ENCODE measurements around the gene CACNA1H. TPM values are rescaled to one million over a fixed set of nuclear protein-coding genes. Genes with fewer than 3 reads are reported as not detected.

The CACNA1H gene
- total and polyA plus RNA-seq, 9 of the 15 experiments (the other 6 are each of a cell fraction or from before 2014, with no cell fraction given), result 0.10 to 0.18 TPM; not detected in 7

DNA sequence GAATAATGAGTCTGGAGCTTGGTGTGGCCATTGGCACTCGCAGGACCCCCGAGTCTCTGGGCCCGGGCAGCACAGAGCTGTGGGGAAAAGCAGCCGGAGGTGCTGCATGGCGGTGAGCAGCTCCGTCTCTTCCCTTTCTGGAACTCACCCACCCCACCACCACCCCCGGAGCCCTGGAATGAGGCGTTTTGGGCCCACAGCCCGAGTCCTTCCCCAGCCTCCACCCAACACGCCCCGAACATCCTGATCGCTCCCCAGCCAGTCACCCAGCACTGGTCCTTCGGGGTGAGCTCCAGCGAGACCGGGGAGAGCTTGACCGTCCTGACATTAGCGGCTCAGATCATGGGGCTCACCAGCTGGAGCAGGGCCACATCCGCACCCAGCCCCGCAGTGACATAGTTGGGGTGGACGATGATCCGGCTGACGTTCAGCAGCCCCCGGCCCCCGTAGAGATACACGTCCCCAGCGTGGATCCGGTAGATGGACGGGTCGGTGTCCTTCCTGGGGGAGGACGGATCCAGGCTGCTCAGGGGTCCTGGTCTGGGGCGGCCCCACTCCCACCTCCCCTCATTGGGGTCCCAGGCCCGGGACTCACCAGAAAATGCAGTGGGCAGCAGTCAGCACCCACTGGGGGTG is 109.4 kb downstream of the CACNA1H start:
- Histone ChIP-seq H3K9me1 (ENCODE audit: control insufficient read depth, insufficient read depth, low read length) (peaks cover 3% of the 10 kb centered on the region), H3K9ac (ENCODE audit: insufficient read depth in 1 of 2, low read depth in 2 of 2, low read length in 2 of 2) (0 out of 4 replicates have a peak overlapping the region, but pooled peaks of 1 of the 2 experiments have one; percentile 4), H3K79me2 (ENCODE audit: control insufficient read depth, insufficient read depth, low read length) (no peaks in the 10 kb centered on the region), H3K27ac (ENCODE audit: extremely low read depth, low read depth, low read length) (no peak overlapping the region), H3K9me3 (replicated peaks; ENCODE audit: control insufficient read depth, insufficient read depth, low read depth, low read length) (peaks cover 7% of the 10 kb centered on the region; the same call in 1 of the 2 replicates), H3K4me1 (replicated peaks in 1 of 2; ENCODE audit: control insufficient read depth in 2 of 2, insufficient read depth in 2 of 2, low read length in 2 of 2) (peaks cover 0 to 50% of the 10 kb centered on the region in 2 experiments; a peak in 2 of 5 replicates), H3K4me3 (no peak overlapping the region), H4K20me1 (replicated peaks; ENCODE audit: control insufficient read depth, insufficient read depth, low read length) (peaks cover 5% of the 10 kb centered on the region; the same call in 1 of the 2 replicates), H3K36me3 (ENCODE audit: control insufficient read depth, insufficient read depth, low read length) (no peaks in the 10 kb centered on the region), H3K27me3 (ENCODE audit: control insufficient read depth in 2 of 2, insufficient read depth in 2 of 2, low read length in 2 of 2) (peaks cover 22 to 59% of the 10 kb centered on the region in 2 experiments; a peak in 4 of 5 replicates), H3K4me2 (ENCODE audit: insufficient read depth, low read length) (no peak overlapping the region), H2AFZ (ENCODE audit: low read depth, low read length) (no peak overlapping the region)
- intact Hi-C loops (cut with micrococcal nuclease) (no loop called here), in situ Hi-C loops (cut with MboI) (no loop called here)
- no peak for FAIRE-seq
- no peak for ATAC-seq
- ChIA-PET CTCF (ENCODE audit: low intra/inter-chr PET ratio) (no interaction called here), POLR2A (no interaction called here)
- BruUV-seq (replicated peaks), result no TSS peak
- DNase-seq (ENCODE audit: extremely low read depth in 1 of 4, low spot score in 3 of 4), result no peak
- WGBS (ENCODE audit: insufficient coverage, low coverage, missing lambda C conversion rate), result 6% methylated on average over 28 of the region's 32 CpGs
- TF ChIP-seq SUPT5H (IDR thresholded peaks at IDR 0.05) (no peak), GTF2E2 (tag; IDR thresholded peaks at IDR 0.05) (no peak), RFX7 (CRISPR knock-in tag; IDR thresholded peaks at IDR 0.05) (no peak), ZBTB49 (CRISPR knock-in tag; IDR thresholded peaks at IDR 0.05; ENCODE audit: borderline replicate concordance) (no peak)
- TF ChIP-seq, protein P1, sequence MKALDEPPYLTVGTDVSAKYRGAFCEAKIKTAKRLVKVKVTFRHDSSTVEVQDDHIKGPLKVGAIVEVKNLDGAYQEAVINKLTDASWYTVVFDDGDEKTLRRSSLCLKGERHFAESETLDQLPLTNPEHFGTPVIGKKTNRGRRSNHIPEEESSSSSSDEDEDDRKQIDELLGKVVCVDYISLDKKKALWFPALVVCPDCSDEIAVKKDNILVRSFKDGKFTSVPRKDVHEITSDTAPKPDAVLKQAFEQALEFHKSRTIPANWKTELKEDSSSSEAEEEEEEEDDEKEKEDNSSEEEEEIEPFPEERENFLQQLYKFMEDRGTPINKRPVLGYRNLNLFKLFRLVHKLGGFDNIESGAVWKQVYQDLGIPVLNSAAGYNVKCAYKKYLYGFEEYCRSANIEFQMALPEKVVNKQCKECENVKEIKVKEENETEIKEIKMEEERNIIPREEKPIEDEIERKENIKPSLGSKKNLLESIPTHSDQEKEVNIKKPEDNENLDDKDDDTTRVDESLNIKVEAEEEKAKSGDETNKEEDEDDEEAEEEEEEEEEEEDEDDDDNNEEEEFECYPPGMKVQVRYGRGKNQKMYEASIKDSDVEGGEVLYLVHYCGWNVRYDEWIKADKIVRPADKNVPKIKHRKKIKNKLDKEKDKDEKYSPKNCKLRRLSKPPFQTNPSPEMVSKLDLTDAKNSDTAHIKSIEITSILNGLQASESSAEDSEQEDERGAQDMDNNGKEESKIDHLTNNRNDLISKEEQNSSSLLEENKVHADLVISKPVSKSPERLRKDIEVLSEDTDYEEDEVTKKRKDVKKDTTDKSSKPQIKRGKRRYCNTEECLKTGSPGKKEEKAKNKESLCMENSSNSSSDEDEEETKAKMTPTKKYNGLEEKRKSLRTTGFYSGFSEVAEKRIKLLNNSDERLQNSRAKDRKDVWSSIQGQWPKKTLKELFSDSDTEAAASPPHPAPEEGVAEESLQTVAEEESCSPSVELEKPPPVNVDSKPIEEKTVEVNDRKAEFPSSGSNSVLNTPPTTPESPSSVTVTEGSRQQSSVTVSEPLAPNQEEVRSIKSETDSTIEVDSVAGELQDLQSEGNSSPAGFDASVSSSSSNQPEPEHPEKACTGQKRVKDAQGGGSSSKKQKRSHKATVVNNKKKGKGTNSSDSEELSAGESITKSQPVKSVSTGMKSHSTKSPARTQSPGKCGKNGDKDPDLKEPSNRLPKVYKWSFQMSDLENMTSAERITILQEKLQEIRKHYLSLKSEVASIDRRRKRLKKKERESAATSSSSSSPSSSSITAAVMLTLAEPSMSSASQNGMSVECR (CRISPR knock-in tag; IDR thresholded peaks at IDR 0.05), result no peak
- TF ChIP-seq, protein P2, sequence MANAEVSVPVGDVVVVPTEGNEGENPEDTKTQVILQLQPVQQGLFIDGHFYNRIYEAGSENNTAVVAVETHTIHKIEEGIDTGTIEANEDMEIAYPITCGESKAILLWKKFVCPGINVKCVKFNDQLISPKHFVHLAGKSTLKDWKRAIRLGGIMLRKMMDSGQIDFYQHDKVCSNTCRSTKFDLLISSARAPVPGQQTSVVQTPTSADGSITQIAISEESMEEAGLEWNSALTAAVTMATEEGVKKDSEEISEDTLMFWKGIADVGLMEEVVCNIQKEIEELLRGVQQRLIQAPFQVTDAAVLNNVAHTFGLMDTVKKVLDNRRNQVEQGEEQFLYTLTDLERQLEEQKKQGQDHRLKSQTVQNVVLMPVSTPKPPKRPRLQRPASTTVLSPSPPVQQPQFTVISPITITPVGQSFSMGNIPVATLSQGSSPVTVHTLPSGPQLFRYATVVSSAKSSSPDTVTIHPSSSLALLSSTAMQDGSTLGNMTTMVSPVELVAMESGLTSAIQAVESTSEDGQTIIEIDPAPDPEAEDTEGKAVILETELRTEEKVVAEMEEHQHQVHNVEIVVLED (CRISPR knock-in tag; IDR thresholded peaks at IDR 0.05), result no peak
- TF ChIP-seq, protein P3, sequence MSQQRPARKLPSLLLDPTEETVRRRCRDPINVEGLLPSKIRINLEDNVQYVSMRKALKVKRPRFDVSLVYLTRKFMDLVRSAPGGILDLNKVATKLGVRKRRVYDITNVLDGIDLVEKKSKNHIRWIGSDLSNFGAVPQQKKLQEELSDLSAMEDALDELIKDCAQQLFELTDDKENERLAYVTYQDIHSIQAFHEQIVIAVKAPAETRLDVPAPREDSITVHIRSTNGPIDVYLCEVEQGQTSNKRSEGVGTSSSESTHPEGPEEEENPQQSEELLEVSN (IDR thresholded peaks at IDR 0.05; ENCODE audit: borderline replicate concordance in 1 of 2, extremely low read depth in 1 of 2, insufficient read depth in 1 of 2, insufficient read length in 1 of 2, low read depth in 1 of 2, low read length in 1 of 2, poor library complexity in 1 of 2, severe bottlenecking in 1 of 2), result no peak
- TF ChIP-seq, protein P4, sequence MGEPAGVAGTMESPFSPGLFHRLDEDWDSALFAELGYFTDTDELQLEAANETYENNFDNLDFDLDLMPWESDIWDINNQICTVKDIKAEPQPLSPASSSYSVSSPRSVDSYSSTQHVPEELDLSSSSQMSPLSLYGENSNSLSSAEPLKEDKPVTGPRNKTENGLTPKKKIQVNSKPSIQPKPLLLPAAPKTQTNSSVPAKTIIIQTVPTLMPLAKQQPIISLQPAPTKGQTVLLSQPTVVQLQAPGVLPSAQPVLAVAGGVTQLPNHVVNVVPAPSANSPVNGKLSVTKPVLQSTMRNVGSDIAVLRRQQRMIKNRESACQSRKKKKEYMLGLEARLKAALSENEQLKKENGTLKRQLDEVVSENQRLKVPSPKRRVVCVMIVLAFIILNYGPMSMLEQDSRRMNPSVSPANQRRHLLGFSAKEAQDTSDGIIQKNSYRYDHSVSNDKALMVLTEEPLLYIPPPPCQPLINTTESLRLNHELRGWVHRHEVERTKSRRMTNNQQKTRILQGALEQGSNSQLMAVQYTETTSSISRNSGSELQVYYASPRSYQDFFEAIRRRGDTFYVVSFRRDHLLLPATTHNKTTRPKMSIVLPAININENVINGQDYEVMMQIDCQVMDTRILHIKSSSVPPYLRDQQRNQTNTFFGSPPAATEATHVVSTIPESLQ (CRISPR knock-in tag; IDR thresholded peaks at IDR 0.05), result no peak

All from K562 (cell line).